Ishikawa (cell line): ENCODE measurements around the gene ATP11A.

Experiments
- CEBPB ChIP-seq: IDR thresholded peaks from 2 replicates; pipeline ENCODE4 v1.6.1; 2012
- CREB1 ChIP-seq: IDR thresholded peaks from 2 replicates; pipeline ENCODE4 v1.6.1; 2012; ENCODE audit warnings: low read depth
- EGR1 ChIP-seq: IDR thresholded peaks from 2 replicates; pipeline ENCODE4 v1.6.1; 2012
- EP300 ChIP-seq: IDR thresholded peaks from 2 replicates; pipeline ENCODE4 v1.6.1; 2012; ENCODE audit warnings: borderline replicate concordance
- FOXM1 ChIP-seq: IDR thresholded peaks from 2 replicates; pipeline ENCODE4 v1.6.1; 2012; ENCODE audit warnings: low read depth, borderline replicate concordance
- NFIC ChIP-seq: IDR thresholded peaks from 2 replicates; pipeline ENCODE4 v1.6.1; 2012
- RAD21 ChIP-seq: IDR thresholded peaks from 2 replicates; pipeline ENCODE4 v1.6.1; 2012; ENCODE audit warnings: low read depth
- TAF1 ChIP-seq: IDR thresholded peaks from 2 replicates; pipeline ENCODE4 v1.6.1; 2012; ENCODE audit warnings: low read depth, mild to moderate bottlenecking
- TEAD4 ChIP-seq: IDR thresholded peaks from 2 replicates; pipeline ENCODE4 v1.6.1; 2012
- YY1 ChIP-seq: IDR thresholded peaks from 2 replicates; pipeline ENCODE4 v1.6.1; 2012; ENCODE audit warnings: low read depth
- ZBTB7A ChIP-seq: IDR thresholded peaks from 2 replicates; pipeline ENCODE4 v1.6.1; 2012; ENCODE audit warnings: low read depth
- TF ChIP-seq, protein P1 (sequence below): IDR thresholded peaks from 2 replicates; pipeline ENCODE4 v1.6.1; 2012; ENCODE audit warnings: low read depth, mild to moderate bottlenecking
- TF ChIP-seq, protein P2 (sequence below): IDR thresholded peaks from 2 replicates; pipeline ENCODE4 v1.6.1; 2012

DNA sequence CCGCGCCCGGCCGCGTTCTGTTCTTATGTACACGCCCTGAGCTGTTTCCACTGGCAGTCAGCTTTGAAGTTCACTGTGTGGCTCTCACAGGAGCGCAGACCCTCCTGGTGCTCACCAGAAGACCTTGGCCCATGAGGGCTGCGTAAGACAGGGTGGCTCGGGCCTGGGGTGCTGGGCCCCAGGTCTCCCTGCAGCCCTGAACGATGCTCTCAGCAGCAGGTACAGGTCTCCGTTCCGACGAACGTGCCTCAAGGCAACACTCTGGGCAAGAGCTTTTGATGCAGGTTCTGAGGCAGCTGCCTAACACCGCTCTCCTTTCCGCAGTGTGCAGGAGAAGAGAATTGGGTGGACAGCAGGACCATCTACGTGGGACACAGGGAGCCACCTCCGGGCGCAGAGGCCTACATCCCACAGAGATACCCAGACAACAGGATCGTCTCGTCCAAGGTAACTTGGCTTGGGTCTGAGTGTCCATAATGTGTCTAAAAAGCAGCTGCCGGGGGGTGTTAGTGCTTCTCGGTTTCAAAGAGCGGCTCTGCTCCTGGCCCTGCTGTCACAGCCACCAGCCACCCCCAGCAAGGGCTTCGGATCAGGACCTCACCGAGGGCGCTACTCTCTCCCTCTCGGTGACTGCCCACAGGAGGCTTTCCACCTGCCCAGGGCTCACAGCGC, 95.1 kb downstream of the ATP11A start:
- TF ChIP-seq TAF1 (no peak), EGR1 (no peak), CEBPB (no peak), YY1 (no peak), TEAD4 (no peak), FOXM1 (no peak), ZBTB7A (no peak), CREB1 (no peak), EP300 (no peak), RAD21 (no peak), NFIC (no peak)
- TF ChIP-seq, protein P1, sequence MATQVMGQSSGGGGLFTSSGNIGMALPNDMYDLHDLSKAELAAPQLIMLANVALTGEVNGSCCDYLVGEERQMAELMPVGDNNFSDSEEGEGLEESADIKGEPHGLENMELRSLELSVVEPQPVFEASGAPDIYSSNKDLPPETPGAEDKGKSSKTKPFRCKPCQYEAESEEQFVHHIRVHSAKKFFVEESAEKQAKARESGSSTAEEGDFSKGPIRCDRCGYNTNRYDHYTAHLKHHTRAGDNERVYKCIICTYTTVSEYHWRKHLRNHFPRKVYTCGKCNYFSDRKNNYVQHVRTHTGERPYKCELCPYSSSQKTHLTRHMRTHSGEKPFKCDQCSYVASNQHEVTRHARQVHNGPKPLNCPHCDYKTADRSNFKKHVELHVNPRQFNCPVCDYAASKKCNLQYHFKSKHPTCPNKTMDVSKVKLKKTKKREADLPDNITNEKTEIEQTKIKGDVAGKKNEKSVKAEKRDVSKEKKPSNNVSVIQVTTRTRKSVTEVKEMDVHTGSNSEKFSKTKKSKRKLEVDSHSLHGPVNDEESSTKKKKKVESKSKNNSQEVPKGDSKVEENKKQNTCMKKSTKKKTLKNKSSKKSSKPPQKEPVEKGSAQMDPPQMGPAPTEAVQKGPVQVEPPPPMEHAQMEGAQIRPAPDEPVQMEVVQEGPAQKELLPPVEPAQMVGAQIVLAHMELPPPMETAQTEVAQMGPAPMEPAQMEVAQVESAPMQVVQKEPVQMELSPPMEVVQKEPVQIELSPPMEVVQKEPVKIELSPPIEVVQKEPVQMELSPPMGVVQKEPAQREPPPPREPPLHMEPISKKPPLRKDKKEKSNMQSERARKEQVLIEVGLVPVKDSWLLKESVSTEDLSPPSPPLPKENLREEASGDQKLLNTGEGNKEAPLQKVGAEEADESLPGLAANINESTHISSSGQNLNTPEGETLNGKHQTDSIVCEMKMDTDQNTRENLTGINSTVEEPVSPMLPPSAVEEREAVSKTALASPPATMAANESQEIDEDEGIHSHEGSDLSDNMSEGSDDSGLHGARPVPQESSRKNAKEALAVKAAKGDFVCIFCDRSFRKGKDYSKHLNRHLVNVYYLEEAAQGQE: no peak
- TF ChIP-seq, protein P2, sequence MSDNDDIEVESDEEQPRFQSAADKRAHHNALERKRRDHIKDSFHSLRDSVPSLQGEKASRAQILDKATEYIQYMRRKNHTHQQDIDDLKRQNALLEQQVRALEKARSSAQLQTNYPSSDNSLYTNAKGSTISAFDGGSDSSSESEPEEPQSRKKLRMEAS: no peak
